Hepatocyte (in vitro differentiated cells): ENCODE measurements around the gene DCC.

Source experiments
- CTCF ChIP-seq: fragments of 200-600 bp; sonication (generic); IDR thresholded peaks from 2 replicates; pipeline ENCODE4 v1.5.1; 2016; ENCODE audit warnings: antibody characterized with exemption, mild to moderate bottlenecking; ENCODE audit not compliant: poor library complexity
- EZH2 ChIP-seq: fragments of 200-600 bp; sonication (generic); IDR thresholded peaks from 2 replicates; pipeline ENCODE4 v1.6.1; 2016; ENCODE audit warnings: antibody characterized with exemption, mild to moderate bottlenecking, borderline replicate concordance
- EZH2phosphoT487 ChIP-seq: fragments of 200-600 bp; sonication (generic); IDR thresholded peaks from one replicate; pipeline ENCODE4 v1.6.1; 2018; ENCODE audit warnings: antibody characterized with exemption, mild to moderate bottlenecking, low read depth, moderate library complexity; ENCODE audit not compliant: unreplicated experiment, severe bottlenecking

GRCh38 chr18:53536908-53537307 is 1196.9 kb downstream of the DCC start:
- TF ChIP-seq EZH2phosphoT487, result no peak
- TF ChIP-seq CTCF, result no peak
- TF ChIP-seq EZH2, result no peak
